Stimulated activated CD4-positive, alpha-beta T cell treated with anti-CD3 and anti-CD28 coated beads, Interleukin-4, amount 100 ng/mL, for 48 hours (primary cell): ENCODE measurements around the gene SAMM50.

Experiments used
- DNase-seq, 2 donors: peaks; one replicate each; pipeline ENCODE4 v3.0.0-alpha.2; 2020; ENCODE audit warnings: low read depth in 2 of 2

SAMM50 gene

GRCh38 chr22:43945632-43946383 lies 9.4 kb upstream of the SAMM50 start:
- DNase-seq: peak; percentile 64 to 72

- DNase-seq: no peak
These were observed 8.9 kb upstream of the SAMM50 start for GRCh38 chr22:43946384-43946667.

GRCh38 chr22:43948836-43949406 lies 6.3 kb upstream of the SAMM50 start:
- DNase-seq: no peak

DNA sequence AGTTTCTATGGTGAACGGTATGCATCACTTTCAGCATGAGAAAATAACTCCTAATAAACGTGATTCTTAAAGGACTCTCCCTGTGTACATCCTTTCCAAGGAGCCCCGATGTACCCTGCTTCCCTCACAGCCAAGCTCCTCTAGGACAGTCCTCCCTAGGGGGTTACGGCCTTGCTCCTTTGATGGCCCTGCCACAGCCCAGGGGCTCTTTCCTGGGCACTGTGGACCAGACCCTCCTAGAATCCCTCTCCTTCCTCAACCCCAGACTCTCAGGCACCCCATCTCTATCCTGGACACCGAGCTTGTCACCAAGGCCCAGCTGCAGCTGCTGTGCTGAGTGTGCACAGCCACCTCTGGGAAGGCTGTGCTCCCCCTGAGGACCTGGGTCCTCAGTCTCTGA lies 3.9 kb upstream of the SAMM50 start:
- DNase-seq: no peak

GRCh38 chr22:43951966-43952365 lies 3.3 kb upstream of the SAMM50 start:
- DNase-seq: no peak

DNA sequence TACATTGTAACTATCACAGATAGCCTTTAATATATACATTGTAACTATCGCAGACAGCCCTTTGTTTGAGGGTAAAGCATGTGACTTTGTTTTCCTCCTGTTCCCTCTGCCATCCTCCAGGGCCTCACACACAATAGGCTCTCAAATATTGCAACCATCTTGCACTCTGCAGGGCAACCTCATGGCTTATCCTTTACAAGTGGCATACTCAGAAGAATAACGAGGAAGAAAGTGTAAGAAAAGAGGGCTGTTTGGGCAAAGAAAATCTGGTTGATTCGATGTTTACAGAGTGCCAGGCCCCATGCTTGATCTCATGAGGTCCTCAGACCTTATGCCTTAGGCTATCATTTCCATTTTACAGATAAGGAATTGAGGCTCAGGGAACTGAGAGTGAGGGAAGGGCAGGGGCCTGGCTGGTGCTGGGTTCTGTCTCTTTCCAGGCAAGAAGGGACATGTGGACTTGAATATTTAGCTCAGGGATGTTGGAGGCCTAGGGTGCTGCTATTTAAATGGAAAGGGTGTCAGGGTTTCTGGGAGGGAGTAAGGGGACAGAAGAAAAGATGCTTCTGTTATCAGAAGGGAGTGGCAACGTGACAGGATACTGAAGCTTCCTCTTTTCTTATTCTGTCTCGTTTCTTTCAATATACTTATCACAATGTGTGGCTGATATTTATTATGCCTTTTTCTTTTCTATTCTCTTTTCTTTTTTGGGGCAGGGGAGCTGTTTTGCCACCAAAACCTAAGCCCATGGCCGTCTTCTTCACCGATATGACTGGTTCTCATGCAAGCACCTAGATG lies 1.1 kb upstream of the SAMM50 start:
- DNase-seq: no peak

DNA sequence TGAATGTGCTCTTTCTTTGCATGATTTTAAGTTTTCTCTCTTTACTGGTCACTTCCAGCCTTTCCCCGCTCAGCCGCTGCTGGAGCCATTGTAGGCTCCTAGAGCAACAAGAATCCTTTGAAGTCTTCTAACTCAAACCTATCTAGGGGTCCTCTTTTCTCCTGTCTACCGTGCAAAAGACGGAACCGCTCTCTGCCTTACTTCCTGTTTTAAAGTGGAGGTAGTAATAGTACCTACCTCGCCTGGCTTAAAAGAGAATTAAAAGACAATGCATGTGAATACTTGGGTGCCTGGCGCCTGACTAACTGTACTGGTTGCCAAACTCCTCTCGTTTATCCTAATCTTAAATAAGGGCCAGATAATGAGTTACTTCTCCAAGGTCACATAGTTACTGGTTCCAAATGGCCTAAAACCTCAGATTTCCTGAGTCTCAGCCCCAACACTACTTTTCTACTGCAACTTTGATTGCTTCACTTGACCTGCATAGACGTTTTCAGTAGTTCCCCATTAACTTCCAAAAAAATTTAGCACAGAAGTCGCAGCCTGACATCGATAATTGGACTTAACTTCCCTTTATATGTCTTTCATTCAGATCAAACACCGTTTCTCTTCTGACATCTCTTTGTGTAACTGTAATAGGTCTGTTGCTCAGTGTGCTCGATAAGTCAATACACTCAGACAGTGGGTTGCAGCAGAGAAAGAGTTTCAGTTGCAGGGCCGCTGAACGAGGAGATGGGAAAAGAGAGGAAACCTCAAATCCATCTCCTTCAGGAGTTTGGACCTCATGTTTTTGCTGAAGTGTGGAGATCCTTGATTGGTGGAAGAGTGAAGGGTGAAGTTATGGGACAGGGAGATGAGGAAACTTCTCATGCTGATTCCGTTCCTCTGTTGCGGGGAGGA lies 891 bp downstream of the SAMM50 start:
- no peak for DNase-seq

- no peak for DNase-seq
These were observed 1.7 kb downstream of the SAMM50 start for GRCh38 chr22:43956805-43957463.

GRCh38 chr22:43957871-43958270 lies 2.6 kb downstream of the SAMM50 start:
- no peak for DNase-seq

DNA sequence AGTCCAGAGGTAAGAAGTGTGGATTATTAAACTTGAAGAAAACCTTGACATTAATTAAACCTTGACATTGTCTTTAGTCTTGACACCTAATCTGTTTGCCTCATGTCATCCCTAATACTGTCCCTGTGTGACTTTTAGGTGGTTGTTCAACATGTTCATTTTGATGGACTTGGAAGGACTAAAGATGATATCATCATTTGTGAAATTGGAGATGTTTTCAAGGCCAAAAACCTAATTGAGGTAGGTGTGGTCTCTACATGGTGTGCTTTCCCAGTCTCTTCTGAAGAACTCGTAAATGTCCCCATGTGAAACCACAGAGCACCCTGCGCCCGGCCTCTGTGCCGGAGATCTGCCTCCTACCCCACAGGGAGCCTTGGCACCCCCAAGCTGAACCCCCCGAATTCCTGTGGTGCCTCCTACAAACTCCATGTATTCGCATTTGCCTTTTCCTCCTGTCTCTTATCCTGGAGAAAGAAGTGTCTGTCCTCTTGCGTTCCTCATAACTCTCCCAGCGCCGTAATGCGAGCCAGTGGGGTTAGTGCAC lies 9.1 kb downstream of the SAMM50 start:
- no peak for DNase-seq

DNA sequence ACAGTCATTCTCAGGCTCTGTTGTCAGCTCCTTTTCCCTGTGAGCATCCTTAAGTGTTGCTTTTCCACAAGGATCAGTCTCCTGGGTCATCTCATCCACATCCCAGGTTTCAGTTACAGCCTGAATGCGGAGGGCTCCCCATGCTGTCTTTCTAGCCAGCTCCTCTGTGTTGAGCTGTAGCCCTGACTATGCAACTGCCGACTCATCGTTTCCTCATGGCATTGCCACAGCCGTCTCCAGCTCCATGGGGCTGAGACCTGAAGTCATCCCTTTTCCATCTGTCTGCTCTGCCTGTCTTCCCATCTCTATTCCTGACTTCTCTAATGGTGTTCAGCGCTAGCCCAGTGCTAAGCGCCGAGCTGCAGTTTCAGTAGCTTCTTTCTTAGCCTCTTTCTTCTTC lies 11.8 kb downstream of the SAMM50 start:
- DNase-seq: no peak

- DNase-seq: no peak
These were observed 13.4 kb downstream of the SAMM50 start for GRCh38 chr22:43968614-43969013.

DNA sequence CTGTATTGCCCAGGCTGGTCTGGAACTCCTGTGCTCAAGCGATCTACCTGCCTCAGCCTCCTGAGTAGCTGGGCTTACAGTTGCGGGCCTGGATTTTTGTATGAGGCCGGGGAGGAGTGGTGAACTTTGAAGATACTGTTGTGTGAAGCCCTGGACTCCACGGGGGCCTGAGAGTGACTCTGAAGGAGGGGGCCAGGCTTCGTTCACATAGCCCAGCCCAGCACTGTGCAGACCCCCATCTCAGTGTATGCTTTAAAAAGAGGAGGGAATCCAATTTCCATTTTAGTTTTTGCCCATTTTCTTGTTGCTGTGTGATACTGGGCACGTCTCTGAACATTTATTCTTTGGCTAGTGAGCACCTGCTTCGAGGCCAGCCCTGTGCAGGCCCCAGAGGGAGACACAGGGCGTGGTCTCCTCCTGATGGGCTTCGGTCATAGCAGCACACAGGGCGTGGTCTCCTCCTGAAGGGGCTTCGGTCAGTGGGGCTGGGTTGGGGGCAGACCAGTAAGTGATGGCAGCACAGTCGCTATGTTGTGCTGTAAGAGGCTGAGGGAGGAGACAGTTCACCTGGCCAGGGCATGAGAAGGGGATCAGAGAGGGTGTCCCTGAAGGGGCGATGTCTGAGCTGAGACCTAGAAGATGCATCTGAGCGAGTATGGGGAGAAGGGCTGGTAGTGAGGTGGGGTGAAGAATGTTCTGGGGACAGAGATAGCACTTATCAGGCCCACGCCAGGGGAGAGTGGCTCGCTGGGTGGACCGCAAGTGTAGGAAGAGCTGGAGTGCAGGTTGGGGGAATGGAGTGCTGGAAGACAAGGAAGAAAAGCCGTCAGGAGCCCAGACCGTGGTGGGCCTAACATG lies 14.0 kb downstream of the SAMM50 start:
- no peak for DNase-seq

GRCh38 chr22:43969989-43970755 lies 14.9 kb downstream of the SAMM50 start:
- no peak for DNase-seq

GRCh38 chr22:43971112-43971511 lies 15.9 kb downstream of the SAMM50 start:
- no peak for DNase-seq

- no peak for DNase-seq
These were observed 17.8 kb downstream of the SAMM50 start for GRCh38 chr22:43972931-43973462.

DNA sequence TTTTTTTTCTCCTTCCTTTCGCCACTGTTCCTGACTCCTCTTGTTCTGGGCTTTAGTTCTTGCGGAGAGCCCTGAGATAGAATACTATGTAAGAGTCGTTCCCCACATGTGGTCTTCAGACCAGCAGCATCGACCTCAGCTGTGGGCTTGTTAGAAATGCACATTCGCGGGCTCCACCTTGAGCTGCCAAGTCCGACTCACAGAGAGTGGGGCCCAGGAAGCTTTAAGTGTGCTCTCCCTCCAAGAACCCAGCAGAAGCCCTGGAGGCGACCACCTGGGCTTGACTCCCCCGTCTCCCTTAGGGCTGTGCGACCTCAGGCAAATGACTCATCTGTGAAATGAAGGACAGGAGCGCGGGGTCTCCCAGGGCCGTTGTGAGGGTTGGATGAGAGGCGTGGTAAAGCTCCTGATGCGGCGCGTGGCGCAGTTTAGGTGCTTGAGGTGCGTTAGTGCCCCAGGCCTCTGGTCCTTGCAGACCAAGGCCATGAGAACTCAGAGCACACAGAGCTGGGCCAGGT lies 18.8 kb downstream of the SAMM50 start:
- DNase-seq: no peak

- no peak for DNase-seq
These were observed 19.8 kb downstream of the SAMM50 start for GRCh38 chr22:43975041-43975440.
